Adrenal gland (tissue), 12 donors: ENCODE data around the gene DCDC2B. TPM values are rescaled to one million over a fixed set of nuclear protein-coding genes. Genes with fewer than 3 reads are reported as not detected.

Experiments used
- DNase-seq, 7 donors: peaks; one replicate each; pipeline ENCODE4 v3.0.0-alpha.2; 2019 to 2020
- H3K27ac ChIP-seq, 5 donors: fragments of 200-600 bp; sonication (generic) in 4 of 5; 1 replicate in 3 of 5; 2 replicates in 2 of 5; pipeline versions ENCODE4 v1.5.1 to v1.8.0; 2016 to 2020; ENCODE audit warnings: mild to moderate bottlenecking in 1 of 5
- H3K27me3 ChIP-seq: fragments of 200-600 bp; 2 replicates; pipeline ENCODE4 v1.8.0; 2021
- H3K36me3 ChIP-seq, 2 donors: fragments of 200-600 bp; replicated peaks in 1 of 2; 1 replicate in 1 of 2; 2 replicates in 1 of 2; pipeline versions ENCODE4 v1.5.1 to v1.8.0; 2018 to 2022
- H3K4me1 ChIP-seq, 2 donors: fragments of 200-600 bp; replicated peaks in 1 of 2; 1 replicate in 1 of 2; 2 replicates in 1 of 2; pipeline versions ENCODE4 v1.5.1 to v1.8.0; 2018 to 2021
- H3K4me3 ChIP-seq, 4 donors: fragments of 200-600 bp; sonication (generic) in 3 of 4; one replicate each; pipeline ENCODE4 v1.5.1; 2016 to 2018
- H3K9me3 ChIP-seq, 3 donors: fragments of 200-600 bp; sonication (generic) in 1 of 3; replicated peaks in 1 of 3; 1 replicate in 2 of 3; 2 replicates in 1 of 3; pipeline versions ENCODE4 v1.5.1 to v1.8.0; 2016 to 2021
- POLR2A ChIP-seq, 2 donors: fragments of 450-650 bp; IDR thresholded peaks; one replicate each; pipeline ENCODE4 v1.6.1; 2017; ENCODE audit warnings: antibody characterized with exemption in 2 of 2, mild to moderate bottlenecking in 2 of 2, moderate library complexity in 1 of 2
- WGBS, 4 donors: extraction: QIAGEN DNeasy Blood & Tissue Kit in 2 of 4; methylation state at CpG; one replicate each; pipeline versions ENCODE4 v1.1.5 to v1.1.7; 2013 to 2017; 5-methylcytosine and 5-hydroxymethylcytosine counted together
- intact Hi-C, 2 donors: fragments of 100-400 bp; cut with DNase I; formaldehyde crosslinking; loops; one replicate each; pipeline versions ENCODE4 v1.14.1 to v1.15.0; 2022 to 2023
- polyA plus RNA-seq, 3 donors: library from polyadenylated mRNA; stranded (reverse); fragments of 200-250 nt in 2 of 3; fragments of 350-450 nt in 1 of 3; fragmentation: Illumina TruSeq in 1 of 3; extraction: RNeasy Lipid Tissue Mini Kit (QIAGEN cat#74804) in 1 of 3; gene quantifications; one replicate each; pipeline ENCODE4 v1.2.3, GENCODE V29; 2013 to 2014
- total RNA-seq, 9 donors: library from RNA; depleted of rRNA in 4 of 9; stranded (reverse); fragments of >200 nt in 4 of 9; fragments of 120-200 nt in 1 of 9; fragmentation: NEBNext Ultra II Directional in 1 of 9; extraction: Animal tissue kit (Norgen Biotek cat#: 25700) in 1 of 9; gene quantifications; one replicate each; pipeline versions ENCODE4 v1.1.0 to v1.2.4, GENCODE V29; 2013 to 2023
- TF ChIP-seq, protein P1 (sequence below), 6 experiments: fragments of 450-650 bp in 4 of 6; fragments of 200-600 bp in 2 of 6; sonication (generic) in 1 of 6; IDR thresholded peaks; 1 replicate in 5 of 6; 2 replicates in 1 of 6; pipeline versions ENCODE4 v1.5.1 to v1.8.0; 2016 to 2021; ENCODE audit warnings: antibody characterized with exemption in 6 of 6, mild to moderate bottlenecking in 2 of 6, moderate library complexity in 1 of 6
- donor health status: healthy with polysubstance abuse.
- donor health status: Bipolar disorder and iron deficiency.
- donor health status: DM: yes; HTN: yes; CAD: no.
- donor health status: DM: no; HTN: no; CAD: no.
- donor health status: DM: no; HTN: no; CAD: no.
- donor health status: DM: yes; HTN: yes; CAD: no.

DCDC2B gene
- total and polyA plus RNA-seq, 12 donors = not detected

DNA sequence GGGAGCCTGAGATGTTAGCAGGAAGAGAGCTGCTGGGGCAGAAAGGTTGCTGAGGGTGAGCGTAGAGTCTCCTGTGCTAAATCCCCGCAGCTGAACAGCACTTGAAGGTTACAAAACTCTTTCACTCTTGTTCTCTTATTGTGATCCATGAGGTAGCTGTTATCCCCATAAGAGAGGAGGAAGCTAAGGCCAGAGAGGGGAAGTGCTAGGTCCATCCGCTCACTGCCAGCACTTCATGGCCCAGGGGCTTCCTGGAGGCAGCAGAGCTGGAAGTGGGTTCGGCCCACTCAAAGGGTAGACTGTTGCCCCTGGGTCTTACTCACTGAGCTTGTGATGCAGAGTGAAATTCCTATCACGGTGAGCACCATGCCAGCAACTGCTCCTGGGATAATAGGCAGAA, 7.7 kb downstream of the DCDC2B start:
- Histone ChIP-seq H3K9me3 (no peaks in the 10 kb centered on the region), H3K4me1 (peaks cover 6 to 23% of the 10 kb centered on the region in 2 donors), H3K36me3 (peaks cover 0 to 41% of the 10 kb centered on the region in 2 donors), H3K27ac (no peak overlapping the region), H3K4me3 (no peak overlapping the region), H3K27me3 (no peaks in the 10 kb centered on the region)
- intact Hi-C loops = loop anchor here in 1 of 2 donors (10.0 kb wide), 1 partner anchor 98 kb away; no protein-coding TSS in a partner anchor
- 78 to 90% (median 85%) methylated on average over 5 of the region's 5 CpGs for WGBS, 4 donors
- no peak for DNase-seq
- TF ChIP-seq POLR2A (IDR thresholded peaks at IDR 0.05) = no peak
- TF ChIP-seq, protein P1, sequence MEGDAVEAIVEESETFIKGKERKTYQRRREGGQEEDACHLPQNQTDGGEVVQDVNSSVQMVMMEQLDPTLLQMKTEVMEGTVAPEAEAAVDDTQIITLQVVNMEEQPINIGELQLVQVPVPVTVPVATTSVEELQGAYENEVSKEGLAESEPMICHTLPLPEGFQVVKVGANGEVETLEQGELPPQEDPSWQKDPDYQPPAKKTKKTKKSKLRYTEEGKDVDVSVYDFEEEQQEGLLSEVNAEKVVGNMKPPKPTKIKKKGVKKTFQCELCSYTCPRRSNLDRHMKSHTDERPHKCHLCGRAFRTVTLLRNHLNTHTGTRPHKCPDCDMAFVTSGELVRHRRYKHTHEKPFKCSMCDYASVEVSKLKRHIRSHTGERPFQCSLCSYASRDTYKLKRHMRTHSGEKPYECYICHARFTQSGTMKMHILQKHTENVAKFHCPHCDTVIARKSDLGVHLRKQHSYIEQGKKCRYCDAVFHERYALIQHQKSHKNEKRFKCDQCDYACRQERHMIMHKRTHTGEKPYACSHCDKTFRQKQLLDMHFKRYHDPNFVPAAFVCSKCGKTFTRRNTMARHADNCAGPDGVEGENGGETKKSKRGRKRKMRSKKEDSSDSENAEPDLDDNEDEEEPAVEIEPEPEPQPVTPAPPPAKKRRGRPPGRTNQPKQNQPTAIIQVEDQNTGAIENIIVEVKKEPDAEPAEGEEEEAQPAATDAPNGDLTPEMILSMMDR (IDR thresholded peaks at IDR 0.05) = no peak

DNA sequence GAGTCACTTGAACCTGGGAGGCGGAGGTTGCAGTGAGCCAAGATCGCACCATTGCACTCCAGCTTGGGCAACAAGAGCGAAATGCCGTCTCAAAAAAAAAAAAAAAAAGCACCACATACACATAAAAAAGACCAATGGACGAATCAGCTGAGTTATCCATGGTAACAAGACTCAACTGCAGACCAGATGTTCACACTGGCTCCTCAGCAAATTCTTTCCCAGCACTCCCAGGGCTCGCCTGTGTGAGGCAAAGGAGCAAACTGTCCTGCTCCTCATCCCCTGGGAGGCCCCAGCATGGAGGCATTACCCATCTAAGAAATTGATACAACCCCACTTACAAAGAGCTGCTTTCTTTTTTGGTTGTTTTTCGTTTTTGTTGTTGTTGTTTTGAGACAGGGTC, 10.1 kb downstream of the DCDC2B start:
- intact Hi-C loops = loop anchor here in 1 of 2 donors (10.0 kb wide), 1 partner anchor 96 kb away; no protein-coding TSS in a partner anchor
- DNase-seq = no peak
- H3K27ac ChIP-seq = no peak overlapping the region
- 86 to 94% (median 87%) methylated on average over 7 of the region's 7 CpGs for WGBS, 4 donors
- no peak for TF ChIP-seq POLR2A (IDR thresholded peaks at IDR 0.05)
- TF ChIP-seq, protein P1 (IDR thresholded peaks at IDR 0.05) = no peak
- no peak overlapping the region for H3K4me3 ChIP-seq
- H3K27me3 ChIP-seq = no peaks in the 10 kb centered on the region
- H3K4me1 ChIP-seq = peaks cover 20 to 36% of the 10 kb centered on the region in 2 donors
- peaks cover 0 to 46% of the 10 kb centered on the region in 2 donors for H3K36me3 ChIP-seq
- H3K9me3 ChIP-seq = no peaks in the 10 kb centered on the region

DNA sequence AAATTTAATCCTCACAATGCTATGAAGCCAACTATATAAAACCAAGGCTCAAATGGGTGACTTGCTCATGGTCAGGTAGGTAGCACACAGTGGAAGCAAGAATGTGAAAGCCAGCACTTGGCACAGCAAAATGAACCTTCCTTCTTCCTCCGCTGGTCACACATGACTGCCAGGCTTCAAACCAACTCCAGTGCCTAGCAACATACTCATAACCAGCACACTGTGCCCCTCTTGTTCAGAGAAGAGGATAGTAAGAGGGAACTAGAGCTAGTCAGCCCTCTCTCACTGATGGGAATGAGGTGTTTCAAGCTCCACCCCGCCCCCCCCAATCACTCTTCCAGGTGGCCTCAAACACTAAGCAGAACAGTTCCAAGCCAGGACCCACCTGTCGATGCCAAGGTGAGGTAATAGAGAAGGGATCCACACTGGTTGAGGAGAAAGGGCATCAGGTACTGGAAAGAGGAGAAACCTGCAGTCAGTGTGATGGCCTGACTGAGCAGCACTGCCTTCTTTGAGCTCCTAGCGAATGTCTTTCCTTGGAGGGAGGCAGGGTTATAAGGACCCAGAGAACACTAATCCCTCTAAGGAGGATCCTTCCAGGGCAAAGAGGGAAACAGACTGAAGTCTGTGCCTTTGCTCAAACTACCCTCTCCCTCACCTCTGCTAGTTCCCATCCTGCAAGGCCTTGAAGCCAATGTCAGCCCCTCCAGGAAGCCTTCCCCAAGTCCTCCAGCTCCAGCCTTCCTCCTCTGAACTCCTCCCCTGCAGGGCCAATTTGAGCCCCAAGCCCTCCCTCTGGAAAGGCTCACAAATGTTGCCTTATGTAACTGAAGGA, 12.1 kb downstream of the DCDC2B start:
- 79 to 98% (median 86%) methylated on average over 4 of the region's 4 CpGs for WGBS, 4 donors
- TF ChIP-seq, protein P1 (IDR thresholded peaks at IDR 0.05) = no peak
- no peak for TF ChIP-seq POLR2A (IDR thresholded peaks at IDR 0.05)
- intact Hi-C loops = no loop called here

DNA sequence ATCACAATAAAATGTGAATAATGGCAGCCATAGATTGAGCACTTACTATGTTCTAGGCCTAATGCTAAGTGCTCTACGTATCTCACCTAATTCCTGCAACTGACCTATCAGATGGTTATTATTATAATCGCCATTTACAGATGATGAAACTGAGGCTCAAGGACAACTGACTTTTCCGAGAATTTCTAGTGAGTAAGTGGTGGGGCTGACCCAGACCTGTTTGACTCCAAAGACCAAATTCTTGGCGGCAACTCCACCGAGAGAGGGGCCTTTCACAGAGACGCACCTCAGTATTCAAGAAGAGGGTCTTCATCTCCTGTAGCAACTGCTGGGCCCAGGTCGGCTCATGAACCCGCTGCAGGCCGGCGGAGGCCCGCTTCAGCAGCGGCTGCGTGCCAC, 12.7 kb downstream of the DCDC2B start:
- Histone ChIP-seq H3K9me3 (no peaks in the 10 kb centered on the region), H3K4me1 (peaks cover 21 to 25% of the 10 kb centered on the region in 2 donors), H3K36me3 (peaks cover 0 to 49% of the 10 kb centered on the region in 2 donors), H3K27ac (peak overlapping the region; percentile 82 to 96 (median 90)), H3K27me3 (no peaks in the 10 kb centered on the region), H3K4me3 (peak overlapping the region; percentile 72 to 91 (median 86))
- DNase-seq = no peak
- WGBS, 4 donors = 2 to 14% (median 5%) methylated on average over 12 to 13 of the region's 13 CpGs
- intact Hi-C loops = no loop called here
- TF ChIP-seq, protein P1 (IDR thresholded peaks at IDR 0.05) = no peak
- TF ChIP-seq POLR2A (IDR thresholded peaks at IDR 0.05) = no peak

More for the DNA sequence above, 12.1 kb downstream of the DCDC2B start:
- H3K27me3 ChIP-seq = no peaks in the 10 kb centered on the region
- peaks cover 0 to 49% of the 10 kb centered on the region in 2 donors for H3K36me3 ChIP-seq
- peak overlapping the region in 2 of 5 donors; percentile 90 to 96 for H3K27ac ChIP-seq
- no peak for DNase-seq
- peaks cover 21 to 30% of the 10 kb centered on the region in 2 donors for H3K4me1 ChIP-seq
- no peaks in the 10 kb centered on the region for H3K9me3 ChIP-seq
- peak overlapping the region in 2 of 4 donors; percentile 72 to 91 for H3K4me3 ChIP-seq
